Measurements from ENCODE around the gene RPL38.

- TF ChIP-seq POLR2AphosphoS5 (IDR thresholded peaks at IDR 0.05) (no peak), CTCF (IDR thresholded peaks at IDR 0.05) (no peak)
Observed at GRCh38 chr17:74180336-74180735, 23.1 kb upstream of the RPL38 start.
